Measurements from ENCODE around the gene OR10G3.

Gene OR10G3

GRCh38 chr14:21535545-21536417 lies 44.1 kb downstream of the OR10G3 start:
- DNase-seq (ENCODE audit: low read depth, low spot score), result no peak

DNA sequence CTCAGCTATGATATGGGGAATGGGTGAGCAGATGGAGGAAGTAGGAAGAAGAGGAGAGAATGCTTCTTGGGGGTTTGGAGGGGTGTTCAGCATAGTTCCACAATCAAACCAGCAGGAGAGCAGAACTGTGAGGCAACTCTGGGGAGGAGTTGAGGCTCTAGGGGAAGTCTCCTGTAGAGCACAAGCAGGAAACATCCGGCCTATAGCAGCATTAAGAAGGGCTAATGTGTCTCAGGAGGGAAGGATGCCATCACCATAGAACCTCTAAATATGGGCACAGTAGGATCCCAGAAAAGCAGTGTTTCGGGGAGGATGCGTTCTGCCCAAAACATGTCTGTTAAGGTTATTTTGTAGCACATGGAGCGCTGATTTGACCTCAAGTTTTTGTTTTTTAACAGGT lies 45.3 kb downstream of the OR10G3 start:
- DNase-seq (ENCODE audit: low read depth, low spot score), result peak; percentile 75

GRCh38 chr14:21533294-21533693 lies 46.6 kb downstream of the OR10G3 start:
- no peak for DNase-seq (ENCODE audit: low read depth, low spot score)

- DNase-seq (ENCODE audit: low read depth, low spot score), result no peak
Measured at GRCh38 chr14:21529515-21529914, 50.4 kb downstream of the OR10G3 start.

GRCh38 chr14:21528381-21529348 lies 51.2 kb downstream of the OR10G3 start:
- no peak for DNase-seq (ENCODE audit: low read depth, low spot score)

DNA sequence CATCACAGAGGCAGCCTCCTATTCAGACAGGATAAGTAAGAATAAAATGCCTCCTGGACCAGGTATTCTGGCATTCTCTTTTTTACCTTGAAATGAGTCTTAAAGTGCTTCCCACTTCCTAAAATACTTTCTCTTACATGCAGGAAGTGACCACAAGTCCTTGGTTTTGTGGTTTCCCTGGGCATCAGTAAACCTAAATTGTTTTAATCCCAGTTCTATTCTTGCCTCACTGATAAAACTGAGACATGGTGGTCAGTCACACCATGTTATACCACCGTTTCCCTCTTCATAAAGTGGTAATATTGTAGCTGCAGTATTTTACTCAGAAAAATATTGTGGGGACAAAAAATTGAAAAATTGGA lies 52.6 kb downstream of the OR10G3 start:
- DNase-seq (ENCODE audit: low read depth, low spot score), result no peak

DNA sequence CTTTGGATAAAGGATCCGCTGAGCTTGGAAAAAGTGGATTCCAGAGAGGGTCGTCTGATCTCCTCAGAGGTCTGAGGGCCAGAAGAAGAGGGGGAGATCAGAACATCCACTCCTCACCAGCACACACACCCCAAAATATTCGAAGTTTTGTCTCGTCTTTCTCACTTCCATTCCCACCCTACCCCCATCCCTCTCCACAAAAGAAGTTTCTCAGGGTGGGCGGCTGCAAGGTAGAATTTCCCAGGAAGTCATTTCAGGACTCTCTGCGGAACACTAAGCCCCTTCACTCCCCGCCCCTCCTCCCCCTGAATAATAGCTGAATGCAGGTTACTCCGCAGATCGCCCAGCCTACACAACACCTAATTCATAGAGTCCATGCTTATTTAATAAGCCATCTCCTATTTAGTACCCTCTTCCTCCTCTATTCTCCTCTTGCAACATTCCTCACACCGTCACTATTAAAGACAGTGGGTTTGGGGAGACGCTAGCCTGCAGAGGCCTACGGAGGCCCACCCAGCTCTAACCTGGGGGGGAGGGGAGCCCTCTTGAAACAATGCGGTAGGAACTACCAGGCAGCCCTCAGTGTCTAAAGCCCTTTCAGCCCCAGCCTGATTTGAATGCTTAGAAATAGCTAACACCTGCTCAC lies 53.1 kb downstream of the OR10G3 start:
- DNase-seq (ENCODE audit: low read depth, low spot score), result peak; percentile 80

DNA sequence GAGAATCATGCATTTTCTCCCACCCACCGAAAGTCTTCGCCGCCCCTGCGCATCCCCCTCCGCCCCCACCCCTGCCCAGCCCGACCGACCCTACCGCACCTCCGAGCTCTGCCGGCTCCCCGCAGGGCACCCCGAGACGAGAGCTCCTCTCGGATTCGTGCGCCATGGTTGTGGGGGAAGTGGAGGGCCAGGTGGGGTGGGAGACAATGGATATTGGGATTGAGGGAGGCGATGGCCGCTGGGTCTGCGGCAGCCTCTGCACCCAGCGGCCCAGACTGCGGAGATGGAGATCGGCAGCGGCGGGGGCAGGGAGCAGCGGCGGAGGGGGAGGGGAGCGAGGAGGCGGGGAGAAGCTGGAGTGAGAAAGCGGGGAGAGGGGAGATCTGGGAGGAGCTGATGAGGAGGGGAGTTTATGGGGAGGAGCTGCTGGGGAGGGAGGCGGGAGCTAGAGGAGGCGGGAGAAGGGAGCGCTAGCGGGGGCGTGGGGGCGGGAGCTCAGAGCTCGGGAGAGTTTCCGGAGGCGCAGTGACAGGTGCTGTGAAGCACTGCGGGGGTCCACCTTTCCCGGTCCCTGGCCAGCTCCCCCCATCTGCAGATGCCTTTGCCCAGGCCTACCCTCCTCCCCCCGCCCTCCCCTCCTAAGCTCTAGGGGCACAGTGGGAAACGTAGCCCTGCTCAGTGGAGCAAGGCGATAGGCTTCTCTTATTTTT lies 53.8 kb downstream of the OR10G3 start, which contains the start of gene SALL2:
SALL2 (minus strand) TSS at position 385 of the 710 bp plus-strand sequence; CDS start at position 166, 219 bp downstream.
- DNase-seq (ENCODE audit: low read depth, low spot score), result peak; percentile 90

- DNase-seq (ENCODE audit: low read depth, low spot score), result no peak
Measured at GRCh38 chr14:21525571-21525961, 54.3 kb downstream of the OR10G3 start.

GRCh38 chr14:21524575-21525490 lies 55.0 kb downstream of the OR10G3 start:
- no peak for DNase-seq (ENCODE audit: low read depth, low spot score)

DNA sequence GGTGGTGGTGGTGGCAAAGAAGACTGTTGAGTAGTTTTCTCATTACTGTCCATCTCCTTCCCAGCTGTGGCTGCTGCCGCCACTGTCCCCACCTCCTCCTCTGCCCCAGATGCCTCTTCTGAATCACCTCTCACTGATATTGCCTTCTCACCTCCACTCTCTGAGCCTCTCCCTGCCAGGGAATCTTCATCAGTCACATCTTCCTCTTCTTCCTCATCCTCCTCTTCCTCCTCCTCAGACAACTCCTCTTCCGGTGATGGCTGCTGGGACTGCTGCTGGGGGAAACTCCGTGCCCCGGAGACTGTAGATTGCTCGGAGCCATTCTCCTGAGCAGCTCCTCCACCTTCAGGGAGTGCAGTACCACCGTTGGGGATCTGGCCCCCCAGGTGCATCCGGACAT lies 56.7 kb downstream of the OR10G3 start:
- no peak for DNase-seq (ENCODE audit: low read depth, low spot score)

DNA sequence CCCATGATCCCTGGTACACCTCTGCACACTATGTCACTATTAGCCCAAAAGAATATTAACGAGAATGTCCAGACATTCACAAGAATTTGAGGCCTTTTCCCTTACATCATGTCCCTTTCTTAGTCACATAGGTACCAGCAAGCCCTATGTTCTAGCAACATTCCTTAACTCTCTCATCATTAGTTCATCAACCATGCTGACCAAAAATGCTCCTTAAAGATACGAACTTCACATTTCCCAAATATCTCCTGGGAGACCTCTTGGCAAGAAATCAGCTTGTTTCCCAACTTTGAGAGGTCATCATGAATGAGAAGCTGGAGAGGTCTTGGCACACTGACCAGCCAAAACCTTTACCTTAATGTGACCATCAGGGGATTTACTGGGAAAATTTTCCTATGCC lies 58.4 kb downstream of the OR10G3 start:
- DNase-seq (ENCODE audit: low read depth, low spot score), result no peak

GRCh38 chr14:21520767-21521166 lies 59.1 kb downstream of the OR10G3 start:
- DNase-seq (ENCODE audit: low read depth, low spot score), result no peak

GRCh38 chr14:21518725-21519124 lies 61.2 kb downstream of the OR10G3 start:
- DNase-seq (ENCODE audit: low read depth, low spot score), result no peak
